ENCODE results near the gene KIAA1671.
"Not testable (repeated sequence)": the region's sequence is repeated elsewhere in the genome, so short reads cannot be mapped to it uniquely, and the experiment has no call there.

Gene KIAA1671

DNA sequence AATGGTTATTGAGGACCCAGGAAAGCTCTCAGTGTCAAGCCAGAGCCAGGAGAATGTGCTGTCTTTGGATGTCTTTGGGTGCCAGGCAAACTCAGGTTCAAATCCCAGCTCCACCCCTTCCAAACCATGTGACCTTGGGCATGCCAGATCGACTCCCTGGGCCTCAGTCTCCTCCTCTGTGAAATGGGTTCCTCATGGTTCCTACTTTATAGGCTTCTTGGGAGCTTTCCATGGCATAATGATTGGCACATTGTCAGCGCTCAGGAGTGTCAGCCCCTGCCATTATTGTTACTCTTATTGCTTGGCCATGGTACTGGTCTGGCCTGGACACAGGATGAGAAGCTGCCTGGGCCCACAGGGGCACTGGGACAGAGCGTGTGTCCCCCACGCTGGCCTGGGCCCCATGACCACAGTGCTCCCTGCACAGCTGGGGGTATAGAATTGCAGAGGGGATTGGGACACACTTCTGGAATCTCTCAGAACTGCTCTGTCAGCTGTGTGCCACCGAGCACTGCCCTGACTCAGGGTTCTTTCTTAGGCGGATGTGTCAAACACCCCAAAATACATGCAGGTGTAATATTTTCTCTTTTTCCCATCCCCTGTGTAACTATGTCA, 209.5 kb downstream of the KIAA1671 start:
- DNase-seq, result no peak

DNA sequence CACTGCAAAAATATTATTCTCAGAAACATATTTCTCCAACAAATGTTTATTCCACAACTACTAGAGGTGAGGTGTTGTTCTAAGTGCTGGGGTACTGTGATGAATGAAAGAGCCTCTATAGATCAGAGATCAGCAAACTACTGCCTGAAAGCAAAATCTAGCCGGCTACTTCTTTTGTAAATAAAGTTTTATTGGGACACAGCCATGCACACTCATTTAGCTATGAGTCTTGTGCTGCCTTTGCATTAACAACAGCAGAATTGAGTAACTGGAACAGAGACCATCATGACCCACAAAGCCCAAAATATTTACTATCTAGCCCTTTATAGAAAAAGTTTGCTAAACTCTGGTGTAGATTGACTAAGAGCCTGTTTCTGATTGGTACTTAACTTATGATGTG, 210.0 kb downstream of the KIAA1671 start:
- no peak for DNase-seq

DNA sequence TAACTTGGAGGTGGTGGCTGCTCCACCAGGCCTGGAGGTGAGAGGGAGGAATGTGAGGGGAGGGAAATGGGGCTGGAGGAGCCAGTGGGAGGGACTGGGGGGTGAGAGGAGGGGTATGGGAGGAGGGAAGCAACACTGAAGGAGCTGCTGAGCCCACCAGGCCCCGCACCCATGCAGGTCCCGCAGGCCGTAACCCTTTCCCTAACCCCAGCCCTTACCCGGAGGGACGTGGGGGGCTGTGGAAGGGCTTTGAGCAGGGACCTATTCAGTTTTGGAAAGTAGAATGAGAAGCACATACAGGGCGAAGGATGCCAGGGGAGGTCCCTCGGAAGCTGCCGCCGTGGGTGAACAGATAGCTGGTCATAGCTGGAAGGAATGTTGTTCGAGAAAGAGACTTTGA, 213.3 kb downstream of the KIAA1671 start:
- DNase-seq, result no peak

DNA sequence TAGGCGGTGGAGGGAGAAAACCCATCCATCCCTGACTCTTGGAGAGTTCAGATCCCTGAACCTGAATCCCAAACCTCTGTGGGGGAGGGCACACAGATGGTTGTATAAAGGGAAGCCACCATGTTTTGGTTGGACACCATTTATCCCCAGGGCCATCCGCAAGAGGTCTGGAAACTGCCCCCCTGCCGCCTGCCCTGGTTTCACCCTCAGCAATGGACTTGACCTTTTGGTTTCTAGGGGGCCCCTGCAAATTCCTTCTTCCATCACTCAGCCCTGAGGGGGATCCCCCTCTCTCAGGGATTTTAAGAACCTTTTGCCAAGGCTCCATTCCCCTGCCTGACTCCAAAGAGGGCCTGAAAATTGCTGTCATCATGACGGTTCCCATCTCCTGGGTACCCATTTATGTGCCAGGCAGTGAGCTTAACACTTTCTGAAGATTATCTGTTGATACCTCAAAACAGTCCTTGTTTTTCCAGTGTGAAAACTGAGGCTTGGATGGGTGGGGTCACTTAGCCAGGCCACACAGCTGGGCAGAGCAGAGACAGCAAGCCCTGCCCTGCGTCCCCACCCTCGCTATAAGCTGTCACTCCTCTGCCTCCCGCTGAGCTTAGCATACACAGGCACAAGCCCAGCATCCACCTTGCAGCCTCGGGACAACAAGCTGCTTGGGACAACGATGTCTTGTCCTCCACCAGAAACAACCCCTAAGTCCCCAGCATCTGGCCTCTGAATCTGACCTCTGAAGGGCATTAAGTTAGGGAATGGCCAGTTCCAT, 213.9 kb downstream of the KIAA1671 start:
- no peak for DNase-seq

DNA sequence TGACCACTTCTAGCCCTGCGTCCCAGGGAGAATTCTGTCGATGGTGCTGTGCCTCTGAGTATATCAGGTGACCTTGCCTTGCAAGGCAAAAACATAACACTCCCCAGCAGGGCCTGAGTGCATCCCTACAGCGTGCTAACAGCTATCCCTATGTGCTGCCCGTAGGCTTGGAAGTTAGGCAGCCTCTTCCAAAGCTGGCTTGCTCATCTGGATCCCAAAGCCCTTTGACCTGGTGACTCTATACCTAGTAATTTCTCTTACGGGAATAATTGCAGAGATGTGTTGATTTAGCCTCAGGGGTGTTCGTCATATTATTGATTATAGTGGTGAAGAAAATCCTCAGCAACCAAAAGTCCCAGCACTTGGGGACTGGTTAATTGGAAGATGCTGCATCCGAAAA, 214.6 kb downstream of the KIAA1671 start:
- DNase-seq, result no peak

DNA sequence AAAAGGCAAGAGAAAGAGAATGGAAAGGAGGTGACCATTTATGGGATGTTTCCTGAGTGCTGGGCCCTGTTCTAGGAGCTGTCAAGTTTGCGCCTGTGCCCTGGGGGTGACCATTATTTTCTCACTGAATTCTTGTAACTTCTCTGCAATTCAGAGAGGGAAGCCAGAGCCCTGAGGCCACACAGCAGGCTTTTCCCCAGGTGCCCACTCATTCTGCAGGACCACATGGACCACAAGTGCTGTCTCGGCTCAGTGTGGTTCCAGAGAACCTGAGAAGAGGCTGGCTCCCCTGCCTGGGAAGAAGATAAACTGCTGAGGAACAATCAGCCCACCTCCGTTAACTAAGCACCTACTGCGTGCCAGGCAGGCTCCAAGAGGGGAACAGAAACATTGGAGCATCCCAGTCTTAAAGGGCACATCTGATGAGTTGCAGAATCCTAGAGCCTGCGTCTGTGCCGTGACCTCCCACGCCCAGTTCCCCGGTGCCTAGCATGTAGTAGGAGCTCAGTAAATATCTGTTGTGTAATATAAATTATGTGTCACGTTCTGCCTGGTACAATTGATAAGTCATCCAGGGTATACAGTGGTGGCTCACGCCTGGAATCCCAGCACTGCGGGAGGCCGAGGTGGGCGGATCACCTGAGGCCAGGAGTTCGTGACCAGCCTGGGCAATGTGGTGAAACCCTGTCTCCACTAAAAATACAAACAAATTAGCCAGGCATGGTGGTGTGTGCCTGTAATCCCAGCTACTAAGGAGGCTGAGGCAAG, 215.5 kb downstream of the KIAA1671 start:
- no peak for DNase-seq

DNA sequence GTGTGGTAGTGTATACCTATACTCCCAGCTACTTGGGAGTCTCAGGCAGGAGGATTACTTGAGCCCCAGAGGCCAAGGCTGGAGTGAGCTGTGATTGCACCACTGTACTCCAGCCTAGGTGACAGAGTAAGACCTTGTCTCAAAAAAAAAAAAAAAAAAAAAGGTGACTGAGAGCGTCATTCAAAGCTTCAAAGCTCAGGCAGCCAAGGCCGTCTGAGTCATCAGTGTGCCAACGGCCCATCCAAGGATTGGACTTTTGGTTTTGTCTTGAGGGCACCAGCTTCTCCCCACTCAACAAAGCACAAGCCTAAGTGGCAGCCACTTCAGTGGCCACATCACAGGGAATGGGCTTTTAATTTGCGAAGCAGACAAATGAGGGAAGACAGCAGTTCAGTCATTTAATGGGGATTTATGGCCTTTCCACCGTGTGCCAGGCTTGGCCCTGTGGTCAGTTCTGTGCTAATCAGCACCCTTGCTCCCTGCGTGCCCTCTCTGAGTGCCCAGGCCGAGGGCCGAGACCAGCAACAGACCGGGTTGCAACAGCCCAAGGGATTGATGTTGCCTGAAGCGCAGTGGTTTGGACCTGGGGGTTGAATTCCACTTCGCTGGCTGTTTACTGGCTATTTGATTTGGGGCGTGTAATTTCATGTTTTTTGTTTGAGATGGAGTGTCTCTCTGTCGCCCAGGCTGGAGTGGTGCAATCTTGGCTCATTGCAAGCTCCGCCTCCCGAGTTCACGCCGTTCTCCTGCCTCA, 216.9 kb downstream of the KIAA1671 start:
- DNase-seq, result no peak

DNA sequence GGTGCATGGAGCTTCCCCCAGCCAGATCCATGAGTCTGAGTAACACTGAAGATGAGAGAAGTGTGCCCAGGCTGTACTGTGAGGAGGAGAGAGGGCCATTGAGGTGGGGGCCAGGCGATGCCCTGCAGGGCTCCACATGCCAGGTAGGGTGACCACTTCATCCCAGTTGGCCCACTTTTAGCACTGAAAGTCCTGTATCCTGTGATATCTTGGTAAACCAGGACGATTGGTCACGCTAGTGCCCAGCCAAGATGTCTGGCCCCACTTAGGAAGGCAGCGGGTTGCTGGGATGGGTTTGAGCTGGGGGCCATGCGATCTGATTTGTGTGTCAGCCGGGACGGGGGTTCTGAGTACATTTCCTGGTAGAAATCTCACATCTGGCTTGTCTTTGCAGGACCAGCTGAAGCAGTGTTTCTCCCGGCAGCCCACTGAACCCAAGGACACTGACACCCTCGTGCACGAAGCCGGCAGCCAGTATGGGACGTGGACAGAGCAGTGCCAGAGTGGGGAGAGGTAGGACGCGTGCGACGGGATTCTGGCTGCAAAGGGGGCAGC, 218.0 kb downstream of the KIAA1671 start:
- no peak for DNase-seq

DNA sequence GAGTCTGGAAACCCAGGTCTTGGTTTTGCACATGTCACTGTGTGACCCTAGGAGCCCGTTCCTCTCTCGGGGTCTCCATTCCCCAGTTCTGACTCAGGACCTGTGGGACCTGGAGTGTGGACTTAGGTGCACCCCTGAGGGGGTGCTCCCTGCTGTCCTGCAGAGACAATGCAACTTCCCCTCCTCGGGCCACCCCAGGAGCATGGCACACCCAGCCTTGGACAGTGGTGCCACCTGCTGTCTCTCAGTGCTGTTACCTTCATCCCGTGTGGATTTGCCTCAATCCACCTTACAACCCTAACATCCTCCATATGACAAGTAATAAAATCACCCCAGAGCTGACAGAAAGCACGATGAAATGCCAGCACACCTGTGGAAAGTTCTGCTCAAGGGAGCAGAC, 219.6 kb downstream of the KIAA1671 start:
- DNase-seq, result no peak

DNA sequence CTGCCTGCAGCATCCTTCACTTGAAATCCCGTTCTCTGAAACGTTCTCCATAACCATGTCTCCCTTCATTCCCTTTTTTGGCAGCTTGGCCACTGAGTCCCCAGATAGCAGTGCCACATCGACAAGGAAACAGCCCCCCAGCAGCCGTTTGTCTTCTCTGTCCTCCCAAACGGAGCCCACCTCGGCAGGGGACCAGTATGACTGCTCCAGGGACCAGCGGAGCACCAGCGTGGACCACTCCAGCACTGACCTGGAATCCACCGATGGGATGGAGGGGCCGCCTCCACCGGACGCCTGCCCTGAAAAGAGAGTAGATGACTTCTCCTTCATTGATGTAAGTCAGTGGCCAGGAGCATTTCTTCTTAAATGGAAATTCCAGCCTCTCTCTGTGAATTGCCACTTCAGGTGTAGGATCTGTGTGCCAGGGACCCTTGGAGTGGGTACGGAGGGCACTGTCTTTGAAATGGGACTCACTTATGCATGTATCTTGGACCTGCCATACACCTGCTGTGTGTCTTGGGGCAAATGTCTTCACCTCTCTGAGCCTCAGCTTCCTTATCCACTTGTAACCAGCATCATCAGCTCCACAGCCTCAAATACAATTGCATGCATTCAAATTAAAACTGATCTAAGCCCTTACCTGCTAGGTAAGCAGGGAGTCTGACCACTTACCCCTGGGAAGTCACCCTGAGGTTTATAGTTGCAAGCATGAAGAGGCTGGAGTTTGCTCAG, 221.8 kb downstream of the KIAA1671 start:
- no peak for DNase-seq

DNA sequence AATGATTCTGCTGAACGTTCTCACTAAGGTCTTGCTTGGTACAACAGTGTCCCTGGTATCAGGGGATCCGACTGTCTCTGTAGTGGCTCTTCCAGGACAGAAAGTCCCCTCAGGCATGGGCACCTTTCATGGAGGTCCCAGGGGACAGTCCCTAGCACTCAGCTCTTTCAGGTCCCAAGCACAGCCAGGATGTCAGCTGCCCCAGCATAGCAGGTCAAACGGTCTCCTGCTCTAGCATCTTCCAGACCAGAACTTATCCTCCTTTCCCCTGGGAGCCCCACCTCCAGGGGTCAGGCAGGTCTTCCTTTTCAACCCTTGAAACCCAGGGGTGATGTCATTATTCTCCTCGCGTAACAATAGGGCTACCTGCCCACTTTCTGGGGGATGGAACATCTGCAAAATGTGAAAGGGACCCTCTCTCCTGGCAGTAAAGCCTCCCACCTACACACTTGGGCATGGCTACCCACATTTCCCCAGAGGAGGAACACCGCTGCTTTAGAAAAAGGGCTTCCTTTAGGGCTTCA, 222.4 kb downstream of the KIAA1671 start:
- DNase-seq, result no peak

DNA sequence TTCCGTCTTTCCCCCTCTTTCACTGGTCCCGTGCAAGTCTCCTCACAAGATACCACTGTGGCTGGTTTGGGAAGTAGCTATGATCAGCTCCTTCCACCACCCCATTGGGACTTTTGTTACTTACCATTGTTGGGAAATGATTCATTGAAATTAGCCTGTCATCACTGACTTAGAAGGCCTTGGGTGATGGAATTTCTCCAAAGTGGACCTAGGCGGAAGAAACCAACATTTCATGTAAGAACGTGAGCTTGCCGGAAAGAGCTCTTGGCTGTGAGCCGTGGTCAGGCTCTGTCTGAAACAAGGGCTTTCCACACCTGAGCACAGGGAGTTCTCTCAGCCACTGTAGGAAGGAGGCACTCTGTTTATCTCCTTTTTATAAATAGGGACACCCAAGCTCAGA, 223.7 kb downstream of the KIAA1671 start:
- no peak for DNase-seq

DNA sequence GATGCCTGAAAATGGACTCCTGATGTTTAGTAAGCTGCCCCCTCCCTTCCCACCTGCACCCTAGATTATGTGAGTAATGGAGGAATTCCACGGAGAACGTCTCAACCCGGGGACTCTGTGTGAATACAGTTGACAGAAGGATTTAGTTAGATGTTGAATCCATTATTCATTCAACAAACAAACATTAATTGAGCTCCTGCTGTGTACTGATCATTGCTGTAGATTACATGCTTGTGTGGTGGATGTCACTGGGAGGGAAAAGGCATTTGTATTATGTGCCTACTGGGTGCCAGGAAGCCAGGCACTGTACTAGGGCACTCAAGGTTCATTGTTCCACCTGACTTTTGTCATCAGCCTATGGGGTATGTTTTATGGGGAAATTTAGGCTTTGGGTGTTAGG, 224.3 kb downstream of the KIAA1671 start:
- no peak for DNase-seq

DNA sequence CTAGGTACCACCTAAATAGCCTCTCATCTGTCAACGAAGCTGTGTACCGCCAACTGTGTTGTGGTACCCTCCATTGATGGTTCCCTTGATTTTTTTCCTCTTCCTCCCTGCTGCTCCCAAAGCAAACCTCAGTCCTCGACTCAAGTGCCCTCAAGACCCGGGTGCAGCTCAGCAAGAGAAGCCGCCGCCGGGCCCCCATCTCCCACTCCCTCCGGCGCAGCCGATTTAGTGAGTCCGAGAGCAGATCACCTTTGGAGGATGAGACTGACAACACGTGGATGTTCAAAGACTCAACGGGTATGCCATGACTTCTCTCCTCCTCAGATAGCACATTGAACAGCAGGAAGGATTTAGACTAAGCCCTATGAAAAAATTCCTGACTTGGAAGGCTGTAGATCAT, 224.7 kb downstream of the KIAA1671 start:
- DNase-seq, result no peak

DNA sequence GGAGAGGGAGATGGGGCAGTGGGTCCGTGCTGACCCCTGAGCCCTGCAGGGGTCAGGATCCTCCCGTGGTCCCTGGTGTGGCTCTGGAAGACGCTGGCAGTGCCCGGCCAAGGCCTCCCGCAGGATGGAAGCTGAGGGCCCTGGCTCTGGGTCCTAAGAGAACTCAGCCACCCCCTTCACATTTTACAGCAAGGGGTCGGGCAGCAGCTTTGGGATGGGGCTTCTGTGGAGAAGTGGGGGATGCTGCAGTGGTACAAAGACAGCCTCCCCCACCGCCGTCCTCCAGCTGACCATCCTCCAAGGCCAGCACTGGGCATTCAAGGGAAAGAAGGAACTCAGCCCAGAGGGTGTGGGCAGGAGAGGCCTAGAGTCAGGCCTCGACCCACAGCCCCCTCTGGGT, 225.4 kb downstream of the KIAA1671 start:
- DNase-seq, result no peak

DNA sequence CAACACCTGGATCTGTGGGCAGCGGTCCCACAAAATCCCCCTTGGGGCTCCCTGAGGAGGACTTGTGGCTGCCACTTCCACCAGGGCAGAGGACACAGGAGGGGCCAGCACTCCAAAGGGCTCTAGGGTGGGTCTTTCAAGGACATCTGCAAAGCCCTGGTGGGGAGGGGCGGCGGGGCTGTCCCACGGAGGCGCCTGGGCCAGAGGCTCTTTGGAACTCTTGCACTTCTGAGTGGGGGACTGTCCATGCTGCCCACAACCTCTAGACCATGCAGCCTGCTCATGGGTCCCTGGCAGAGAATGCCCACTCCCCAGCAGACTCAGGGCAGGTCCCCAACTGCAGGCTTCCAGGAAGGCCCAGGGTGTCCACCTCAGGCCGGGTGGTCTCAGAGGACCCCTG, 225.8 kb downstream of the KIAA1671 start:
- not testable (repeated sequence) for DNase-seq

DNA sequence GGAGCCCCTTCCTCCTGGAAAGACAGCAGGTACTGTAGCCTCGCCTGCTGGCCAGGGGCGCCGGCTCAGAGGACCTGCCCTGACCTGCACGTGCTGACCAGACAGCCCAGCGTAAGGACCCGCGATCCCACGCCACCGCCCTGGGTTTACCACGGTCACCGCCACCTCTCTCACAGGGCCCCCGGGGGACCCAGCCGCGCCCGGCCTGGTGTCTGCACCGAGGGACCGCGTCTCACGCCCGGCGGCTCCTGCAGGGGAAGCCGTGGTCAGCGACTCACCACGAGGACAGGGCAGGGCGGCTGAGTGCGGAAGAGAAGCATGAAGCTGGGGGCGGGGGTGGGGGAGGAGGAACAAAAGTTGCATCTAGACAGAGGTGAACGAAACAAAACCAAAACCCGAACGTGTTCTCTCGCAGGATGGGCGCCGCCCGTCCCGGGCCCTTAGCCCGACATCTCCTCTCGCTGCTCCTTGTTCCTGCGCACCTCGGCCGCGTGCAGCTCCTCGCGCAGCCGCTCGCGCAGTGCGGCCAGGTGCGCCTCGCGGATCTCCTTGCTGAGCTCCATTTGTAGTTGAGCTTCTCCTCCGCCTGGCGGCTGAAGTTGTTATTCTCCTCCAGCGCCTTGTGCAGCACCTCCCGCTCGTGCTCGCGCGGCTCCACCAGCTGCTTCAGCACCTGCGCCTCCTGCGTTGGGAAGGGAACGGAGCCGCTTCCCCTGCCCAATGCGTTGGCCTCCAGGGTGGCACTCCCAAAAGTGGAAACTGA, 226.5 kb downstream of the KIAA1671 start:
- not testable (repeated sequence) for DNase-seq

DNA sequence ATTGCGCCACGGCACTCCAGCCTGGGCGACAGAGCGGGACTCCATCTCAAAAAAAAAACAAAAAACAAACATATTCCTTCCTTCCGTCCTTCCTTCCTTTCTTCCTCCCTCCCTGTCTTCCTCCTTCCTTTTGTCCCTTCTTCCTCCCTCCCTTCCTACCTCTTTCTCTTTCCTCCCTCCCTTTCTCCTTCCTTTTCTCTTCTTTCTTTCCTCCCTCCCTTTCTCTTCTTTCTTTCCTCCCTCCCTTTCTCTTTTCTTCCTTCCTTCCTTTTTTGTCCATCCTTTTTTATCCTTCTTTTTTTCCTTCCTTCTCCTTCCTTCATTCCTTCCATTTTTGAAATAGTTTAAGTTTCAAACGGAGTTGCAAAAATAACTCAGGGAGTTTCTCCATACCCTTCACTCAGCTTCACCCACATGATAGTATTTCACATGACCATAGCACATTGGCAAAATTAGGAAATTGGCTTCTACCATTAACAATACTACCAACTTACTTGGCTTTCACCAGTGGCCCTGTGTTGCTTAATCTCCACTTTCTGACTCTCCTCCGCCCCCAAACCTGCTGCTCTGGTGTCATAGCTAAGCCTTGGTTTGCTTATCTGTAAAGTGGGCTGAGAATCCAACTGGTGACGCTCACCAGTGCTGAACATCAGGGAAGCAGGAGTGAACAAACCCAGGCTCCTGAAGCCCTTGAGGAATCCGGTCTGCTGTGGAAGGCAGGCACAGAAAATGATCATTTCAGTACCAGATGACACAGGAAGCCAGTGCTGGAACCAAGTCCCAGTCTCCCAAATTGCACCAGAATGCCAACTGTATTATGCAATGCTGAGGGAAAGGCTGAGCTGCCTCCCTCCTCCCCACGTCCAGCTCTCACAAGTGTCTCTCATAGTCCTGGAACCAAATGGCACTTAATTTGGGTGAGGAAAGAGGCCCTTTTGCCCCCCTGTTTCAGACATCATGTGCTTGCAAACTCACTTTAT, 229.9 kb downstream of the KIAA1671 start:
- DNase-seq, result no peak

All from hypothalamus (tissue), 51 donors.